GM06990 (cell line): ENCODE measurements around the gene OR10Z1.

ENCODE experiments used
- DNase-seq: peaks from one replicate; pipeline ENCODE4 v3.0.0-alpha.2; 2011; ENCODE audit not compliant: insufficient read length; ENCODE audit errors: extremely low read depth
- H3K27me3 ChIP-seq: replicated peaks from 2 replicates; pipeline ENCODE4 v1.6.0; 2011; ENCODE audit warnings: low read length; ENCODE audit not compliant: control insufficient read depth, insufficient read depth
- H3K36me3 ChIP-seq: 2 replicates; pipeline ENCODE4 v1.5.1; 2011; ENCODE audit warnings: low read length; ENCODE audit not compliant: control insufficient read depth, insufficient read depth
- H3K4me3 ChIP-seq: replicated peaks from 2 replicates; pipeline ENCODE4 v1.5.1; 2011; ENCODE audit warnings: low read depth, mild to moderate bottlenecking, control low read depth, low read length
- TF ChIP-seq, protein P1 (sequence below): IDR thresholded peaks from 2 replicates; pipeline ENCODE4 v1.5.1; 2011; ENCODE audit warnings: low read length, control low read depth, mild to moderate bottlenecking, inconsistent platforms; ENCODE audit not compliant: insufficient read depth, poor library complexity, severe bottlenecking

The OR10Z1 gene

DNA sequence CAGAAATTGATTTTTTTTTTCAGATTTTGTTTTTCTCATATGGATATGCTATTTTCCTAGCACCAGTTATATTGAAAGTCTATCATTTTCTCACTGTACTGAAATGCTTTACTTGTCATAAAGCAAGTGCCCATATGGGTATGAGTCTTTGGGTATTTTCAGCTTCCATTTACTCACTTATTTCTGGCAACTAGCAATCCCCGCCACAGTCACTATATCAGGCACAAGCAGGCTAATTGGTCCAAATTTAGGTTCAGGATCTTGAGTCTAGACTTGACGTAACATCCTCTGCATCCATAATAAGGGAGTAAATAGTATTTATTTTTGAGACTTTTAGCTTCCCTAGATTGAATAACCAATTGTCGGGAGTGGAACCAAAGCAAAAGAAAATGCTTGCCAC lies 27.5 kb upstream of the OR10Z1 start:
- TF ChIP-seq, protein P1, sequence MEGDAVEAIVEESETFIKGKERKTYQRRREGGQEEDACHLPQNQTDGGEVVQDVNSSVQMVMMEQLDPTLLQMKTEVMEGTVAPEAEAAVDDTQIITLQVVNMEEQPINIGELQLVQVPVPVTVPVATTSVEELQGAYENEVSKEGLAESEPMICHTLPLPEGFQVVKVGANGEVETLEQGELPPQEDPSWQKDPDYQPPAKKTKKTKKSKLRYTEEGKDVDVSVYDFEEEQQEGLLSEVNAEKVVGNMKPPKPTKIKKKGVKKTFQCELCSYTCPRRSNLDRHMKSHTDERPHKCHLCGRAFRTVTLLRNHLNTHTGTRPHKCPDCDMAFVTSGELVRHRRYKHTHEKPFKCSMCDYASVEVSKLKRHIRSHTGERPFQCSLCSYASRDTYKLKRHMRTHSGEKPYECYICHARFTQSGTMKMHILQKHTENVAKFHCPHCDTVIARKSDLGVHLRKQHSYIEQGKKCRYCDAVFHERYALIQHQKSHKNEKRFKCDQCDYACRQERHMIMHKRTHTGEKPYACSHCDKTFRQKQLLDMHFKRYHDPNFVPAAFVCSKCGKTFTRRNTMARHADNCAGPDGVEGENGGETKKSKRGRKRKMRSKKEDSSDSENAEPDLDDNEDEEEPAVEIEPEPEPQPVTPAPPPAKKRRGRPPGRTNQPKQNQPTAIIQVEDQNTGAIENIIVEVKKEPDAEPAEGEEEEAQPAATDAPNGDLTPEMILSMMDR, result no peak
- no peak for DNase-seq
- no peaks in the 10 kb centered on the region for H3K27me3 ChIP-seq
- H3K4me3 ChIP-seq, result no peak overlapping the region
- no peaks in the 10 kb centered on the region for H3K36me3 ChIP-seq

DNA sequence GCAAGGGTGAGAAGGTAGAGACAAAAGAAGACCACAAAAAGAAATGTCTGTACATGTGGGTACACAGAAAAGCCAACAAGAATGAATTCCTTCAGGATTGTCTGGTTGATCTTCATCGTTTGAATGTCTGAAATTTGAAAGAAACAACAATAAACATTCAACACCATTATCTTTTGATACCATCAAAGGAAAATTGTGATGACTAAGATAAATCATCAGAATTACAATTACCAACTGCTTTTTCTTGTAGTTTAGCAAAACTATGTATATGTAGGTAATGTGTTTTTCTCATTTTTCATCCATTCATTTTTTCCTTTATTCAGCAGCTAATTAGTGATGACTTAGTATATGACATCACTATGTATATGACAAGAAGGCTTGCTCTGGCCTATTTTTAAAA lies 25.3 kb upstream of the OR10Z1 start, which contains the start of gene OR10X1:
TSS of gene OR10X1 (minus strand) at position 167 of the 400 bp plus-strand sequence. CDS start at position 167, 0 bp downstream.
- Histone ChIP-seq H3K36me3 (no peaks in the 10 kb centered on the region), H3K4me3 (no peak within 1 kb of the TSS), H3K27me3 (no peaks in the 10 kb centered on the region)
- TF ChIP-seq, protein P1, result no peak
- no peak for DNase-seq

DNA sequence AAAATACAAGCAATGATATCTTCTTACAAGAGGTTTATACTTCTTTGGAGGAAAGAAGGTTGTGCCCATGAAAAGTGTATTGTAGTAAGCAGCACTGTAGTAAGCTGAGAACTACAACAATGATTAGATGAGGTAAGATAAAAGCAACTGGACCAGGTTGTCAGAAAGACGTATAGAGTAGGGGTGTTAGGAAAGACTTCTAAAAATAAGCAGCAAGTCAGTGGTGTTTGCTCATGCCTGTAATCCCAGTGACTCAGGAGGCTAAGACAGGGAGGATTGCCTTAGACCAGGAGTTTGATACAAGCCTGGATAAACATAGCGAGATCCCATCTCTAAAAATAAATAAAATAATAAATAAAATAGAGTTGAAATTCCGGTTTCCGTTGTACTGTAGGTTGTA lies 21.1 kb upstream of the OR10Z1 start:
- no peak for DNase-seq
- Histone ChIP-seq H3K36me3 (no peaks in the 10 kb centered on the region), H3K4me3 (no peak overlapping the region), H3K27me3 (no peaks in the 10 kb centered on the region)
- TF ChIP-seq, protein P1, result no peak

DNA sequence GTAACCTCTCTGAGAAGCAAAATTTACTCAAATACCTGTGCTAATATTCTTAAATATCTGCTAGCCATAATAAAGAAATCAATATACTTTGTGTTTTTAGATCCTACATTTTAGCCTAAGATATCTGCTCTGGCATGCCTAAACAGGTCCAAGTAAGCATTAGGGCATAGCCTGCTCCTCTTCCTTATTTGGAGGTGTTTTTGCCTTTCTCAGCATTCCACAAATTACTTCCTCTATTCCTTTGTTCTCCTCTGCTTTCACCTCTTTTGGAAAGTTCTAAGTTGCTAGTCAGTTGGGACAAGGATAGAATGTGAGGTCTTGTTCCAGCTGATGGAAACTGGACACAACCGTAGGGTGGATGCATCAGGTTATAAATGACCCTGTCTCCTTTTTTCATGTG lies 18.1 kb upstream of the OR10Z1 start:
- H3K4me3 ChIP-seq, result no peak overlapping the region
- H3K27me3 ChIP-seq, result no peaks in the 10 kb centered on the region
- H3K36me3 ChIP-seq, result no peaks in the 10 kb centered on the region
- TF ChIP-seq, protein P1, result no peak
- no peak for DNase-seq

DNA sequence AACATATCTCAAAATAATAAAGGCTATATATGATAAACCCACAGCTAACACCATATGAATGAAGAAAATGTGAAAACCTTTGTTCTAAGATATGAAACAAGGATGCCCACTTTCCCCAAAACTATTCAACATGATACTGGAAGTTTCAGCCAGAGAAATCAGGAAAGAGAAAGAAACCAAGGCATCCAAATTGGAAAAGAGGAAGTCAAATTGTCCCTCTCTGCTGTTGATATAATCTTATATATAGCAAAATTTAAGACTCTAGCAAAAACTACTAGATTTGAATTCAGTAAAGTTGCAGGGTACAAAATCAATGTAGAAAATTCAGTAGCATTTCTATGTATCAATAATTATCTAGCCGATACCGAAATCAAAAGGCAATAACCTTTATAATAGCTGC lies 4.3 kb upstream of the OR10Z1 start:
- Histone ChIP-seq H3K4me3 (no peak overlapping the region), H3K27me3 (no peaks in the 10 kb centered on the region), H3K36me3 (no peaks in the 10 kb centered on the region)
- DNase-seq, result no peak
- TF ChIP-seq, protein P1, result no peak

DNA sequence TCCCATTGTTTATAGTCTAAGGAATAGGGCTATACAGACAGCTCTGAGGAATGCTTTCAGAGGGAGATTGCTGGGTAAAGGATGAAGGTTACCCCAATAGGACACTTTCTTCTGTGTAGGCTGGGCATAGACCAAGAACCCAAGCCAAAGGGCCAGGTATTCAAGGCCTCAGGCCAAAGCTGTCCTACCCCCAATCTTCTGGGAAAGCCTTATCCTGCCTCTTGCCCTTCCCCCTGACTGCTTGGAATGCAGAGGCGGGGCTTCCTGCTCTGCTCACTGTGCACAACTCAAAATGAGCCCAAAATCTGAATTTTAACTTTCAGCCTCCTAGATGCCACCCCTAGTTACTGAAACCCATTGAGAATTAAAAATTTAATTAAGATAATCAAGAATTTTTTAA lies 2.2 kb downstream of the OR10Z1 start:
- Histone ChIP-seq H3K27me3 (no peaks in the 10 kb centered on the region), H3K4me3 (no peak overlapping the region), H3K36me3 (no peaks in the 10 kb centered on the region)
- TF ChIP-seq, protein P1, result no peak
- DNase-seq, result no peak
